ENCODE data around the gene HCCS.

GRCh38 chrX:11103006-11103405, 8.1 kb upstream of the HCCS start:
- TF ChIP-seq CTCF (IDR thresholded peaks at IDR 0.05; ENCODE audit: insufficient read depth, low read length) (no peak), REST (IDR thresholded peaks at IDR 0.05; ENCODE audit: insufficient replicate concordance, low read depth) (no peak), POLR2AphosphoS5 (IDR thresholded peaks at IDR 0.05; ENCODE audit: low read depth) (no peak)

Measured in HL-60 (cell line).